Measurements from ENCODE around the gene NGB.
A peak's percentile ranks its signal among the peaks of the same experiment; 100 is the strongest.
"Not testable (repeated sequence)": the region's sequence is repeated elsewhere in the genome, so short reads cannot be mapped to it uniquely, and the experiment has no call there.

The NGB gene

GRCh38 chr14:77271113-77271710, at the start of gene NGB:
Gene NGB (minus strand): TSS chr14:77271206. CDS start chr14:77270937, 269 bp downstream.
- DNase-seq, result no peak

GRCh38 chr14:77320238-77320935, 49.4 kb upstream of the NGB start, which contains the start of gene POMT2:
Gene POMT2 (minus strand): TSS chr14:77320883. CDS start chr14:77320681, 202 bp downstream.
- DNase-seq, result peak; percentile 97

GRCh38 chr14:77319422-77319821, 48.4 kb upstream of the NGB start:
- DNase-seq, result no peak

- DNase-seq, result not testable (repeated sequence)
These were observed 47.8 kb upstream of the NGB start for GRCh38 chr14:77318756-77319155.

GRCh38 chr14:77318006-77318553, 47.1 kb upstream of the NGB start:
- no peak for DNase-seq

GRCh38 chr14:77316872-77317301, 45.9 kb upstream of the NGB start:
- no peak for DNase-seq

GRCh38 chr14:77316195-77316505, 45.1 kb upstream of the NGB start:
- DNase-seq, result no peak

- DNase-seq, result no peak
These were observed 43.8 kb upstream of the NGB start for GRCh38 chr14:77314539-77315457.

GRCh38 chr14:77314043-77314442, 43.0 kb upstream of the NGB start:
- no peak for DNase-seq

- DNase-seq, result no peak
These were observed 42.4 kb upstream of the NGB start for GRCh38 chr14:77313371-77313770.

- no peak for DNase-seq
These were observed 40.2 kb upstream of the NGB start for GRCh38 chr14:77311217-77311616.

GRCh38 chr14:77310026-77310425, 39.0 kb upstream of the NGB start:
- no peak for DNase-seq

GRCh38 chr14:77309131-77309530, 38.1 kb upstream of the NGB start:
- no peak for DNase-seq

- DNase-seq, result no peak
These were observed 36.0 kb upstream of the NGB start for GRCh38 chr14:77306851-77307496.

GRCh38 chr14:77306416-77306815, 35.4 kb upstream of the NGB start:
- DNase-seq, result no peak

- DNase-seq, result no peak
These were observed 34.7 kb upstream of the NGB start for GRCh38 chr14:77305696-77306095.

GRCh38 chr14:77303417-77304156, 32.6 kb upstream of the NGB start:
- no peak for DNase-seq

GRCh38 chr14:77302926-77303325, 31.9 kb upstream of the NGB start:
- DNase-seq, result no peak

- DNase-seq, result peak; percentile 70
These were observed 30.1 kb upstream of the NGB start for GRCh38 chr14:77301103-77301502.

- DNase-seq, result no peak
These were observed 28.8 kb upstream of the NGB start for GRCh38 chr14:77299771-77300170.

- no peak for DNase-seq
These were observed 25.9 kb upstream of the NGB start for GRCh38 chr14:77296906-77297305.

GRCh38 chr14:77296155-77296554, 25.1 kb upstream of the NGB start:
- no peak for DNase-seq

All from activated CD8-positive, alpha-beta memory T cell treated with anti-CD3 and anti-CD28 coated beads for 24 hours (primary cell).